ENCODE results near the gene C17orf50.

GRCh38 chr17:35774499-35774898 lies 13.8 kb downstream of the C17orf50 start:
- TF ChIP-seq EZH2 (IDR thresholded peaks at IDR 0.05; ENCODE audit: low read depth) (no peak), CTCF (conservative IDR thresholded peaks at IDR 0.05) (no peak)
